ENCODE data around the gene BET1L. TPM values are rescaled to one million over a fixed set of nuclear protein-coding genes. Genes with fewer than 3 reads are reported as not detected.
"Not testable (repeated sequence)": the region's sequence is repeated elsewhere in the genome, so short reads cannot be mapped to it uniquely, and the experiment has no call there.

Gene BET1L
- polyA plus RNA-seq, 1 experiment: 75.0 TPM

DNA sequence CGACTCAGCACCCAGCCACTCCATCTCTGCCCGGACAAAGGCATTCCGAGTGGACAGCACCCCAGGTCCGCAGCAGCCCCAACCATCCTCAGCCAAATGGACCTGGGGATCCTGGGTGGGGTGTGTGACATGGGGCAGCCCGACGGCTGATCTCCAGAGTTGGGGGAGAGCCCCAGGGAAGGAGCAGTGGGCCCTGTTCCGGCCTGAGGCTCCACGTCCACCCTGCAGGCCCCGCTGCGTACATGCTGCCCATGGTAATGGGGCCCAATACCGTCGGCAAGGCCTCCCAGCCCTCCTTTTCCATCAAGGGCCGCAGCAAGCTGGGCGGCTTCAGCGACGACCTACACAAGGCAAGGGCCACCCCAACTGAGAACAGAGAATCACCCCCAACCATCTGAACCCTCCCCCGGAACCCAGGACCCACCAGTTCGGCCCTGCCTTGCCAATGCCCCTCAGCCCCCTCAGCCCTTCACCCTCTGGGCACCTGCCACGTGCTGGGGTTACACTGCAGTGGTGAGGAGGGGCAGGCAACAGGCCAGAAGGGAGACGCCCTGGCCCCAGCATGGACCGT lies 8.9 kb downstream of the BET1L start:
- Histone ChIP-seq H3K27ac (ENCODE audit: low read depth, low read length) (no peak overlapping the region), H3K27me3 (ENCODE audit: control insufficient read depth, insufficient read depth, low read length) (no peaks in the 10 kb centered on the region), H3K9me3 (ENCODE audit: control insufficient read depth, insufficient read depth, low read length) (no peaks in the 10 kb centered on the region; the same call in 1 of the 2 replicates), H3K4me3 (ENCODE audit: low read depth, low read length) (no peak overlapping the region)
- no peak for TF ChIP-seq CTCF (IDR thresholded peaks at IDR 0.05; ENCODE audit: low read depth, low read length)
- no peak for DNase-seq (ENCODE audit: low read depth, low spot score)
- POLR2A ChIA-PET: no interaction called here
- CTCF ChIA-PET: no interaction called here

- H3K9me3 ChIP-seq (ENCODE audit: control insufficient read depth, insufficient read depth, low read length): no peaks in the 10 kb centered on the region; the same call in 1 of the 2 replicates
- no peak overlapping the region for H3K27ac ChIP-seq (ENCODE audit: low read depth, low read length)
- no peaks in the 10 kb centered on the region for H3K27me3 ChIP-seq (ENCODE audit: control insufficient read depth, insufficient read depth, low read length)
- H3K4me3 ChIP-seq (ENCODE audit: low read depth, low read length): no peak overlapping the region
- DNase-seq (ENCODE audit: low read depth, low spot score): no peak
- no peak for TF ChIP-seq CTCF (IDR thresholded peaks at IDR 0.05; ENCODE audit: low read depth, low read length)
- ChIA-PET POLR2A (no interaction called here), CTCF (no interaction called here)
Observed at GRCh38 chr11:197741-198235, 9.4 kb downstream of the BET1L start.

- Histone ChIP-seq H3K9me3 (ENCODE audit: control insufficient read depth, insufficient read depth, low read length) (no peaks in the 10 kb centered on the region; the same call in 1 of the 2 replicates), H3K4me3 (ENCODE audit: low read depth, low read length) (no peak overlapping the region), H3K27me3 (ENCODE audit: control insufficient read depth, insufficient read depth, low read length) (no peaks in the 10 kb centered on the region), H3K27ac (ENCODE audit: low read depth, low read length) (no peak overlapping the region)
- DNase-seq (ENCODE audit: low read depth, low spot score): no peak
- POLR2A ChIA-PET: no interaction called here
- no peak for TF ChIP-seq CTCF (IDR thresholded peaks at IDR 0.05; ENCODE audit: low read depth, low read length)
- CTCF ChIA-PET: no interaction called here
Observed at GRCh38 chr11:196786-197731, 10.1 kb downstream of the BET1L start.

GRCh38 chr11:193481-193880 lies 13.7 kb downstream of the BET1L start:
- H3K4me3 ChIP-seq (ENCODE audit: low read depth, low read length); DNase-seq (ENCODE audit: low read depth, low spot score); H3K27ac ChIP-seq (ENCODE audit: low read depth, low read length); CTCF ChIA-PET; H3K27me3 ChIP-seq (ENCODE audit: control insufficient read depth, insufficient read depth, low read length); H3K9me3 ChIP-seq (ENCODE audit: control insufficient read depth, insufficient read depth, low read length); POLR2A ChIA-PET: not testable (repeated sequence)

- H3K27ac ChIP-seq (ENCODE audit: low read depth, low read length); H3K9me3 ChIP-seq (ENCODE audit: control insufficient read depth, insufficient read depth, low read length); DNase-seq (ENCODE audit: low read depth, low spot score); H3K27me3 ChIP-seq (ENCODE audit: control insufficient read depth, insufficient read depth, low read length); POLR2A ChIA-PET; CTCF ChIA-PET; H3K4me3 ChIP-seq (ENCODE audit: low read depth, low read length): not testable (repeated sequence)
Observed at GRCh38 chr11:192674-193128, 14.5 kb downstream of the BET1L start, which contains the start of gene SCGB1C1. SCGB1C1 (plus strand) TSS chr11:193078; CDS start chr11:193100, 22 bp downstream.
